K562 (cell line): ENCODE results near the gene UTS2R. TPM values are rescaled to one million over a fixed set of nuclear protein-coding genes. Genes with fewer than 3 reads are reported as not detected.

Source experiments
- ATAC-seq: fragments of 200-7000 bp; cut with Tn5 transposase; 3 replicates; pipeline ENCODE4 v1.9.1; 2020; ENCODE audit warnings: moderate library complexity
- BruUV-seq: library from RNA; stranded (reverse); fragments of 400-500 nt; replicated peaks from 2 replicates; lab custom pipeline; 2021; lab: Mats Ljungman, UMichigan
- CTCF ChIA-PET: fragments of 300-600 bp; formaldehyde crosslinking; extraction: SDS; loops from one replicate; lab custom pipeline; 2021; ENCODE audit warnings: low intra/inter-chr PET ratio; lab: Yijun Ruan, JAX
- POLR2A ChIA-PET: fragments of 300-600, 350-650 bp; sonication (Branson Sonifier 250); formaldehyde crosslinking; extraction: SDS; loops from one replicate; lab custom pipeline; 2021; ENCODE audit warnings: antibody characterized with exemption, inconsistent platforms; lab: Yijun Ruan, JAX
- DNase-seq, 4 experiments: peaks; one replicate each; pipeline versions ENCODE4 v3.0.0 to v3.0.0-alpha.2; 2011 to 2018; ENCODE audit warnings: low spot score in 3 of 4, mixed read lengths in 3 of 4; ENCODE audit errors: extremely low read depth in 1 of 4
- FAIRE-seq: peaks from 2 replicates; lab custom pipeline; 2011; peaks lifted over from hg19 to GRCh38; lab: Jason Lieb, UNC
- H2AFZ ChIP-seq: 2 replicates; pipeline ENCODE4 v1.6.0; 2011; ENCODE audit warnings: low read depth, low read length, control low read depth, inconsistent platforms
- H3K27ac ChIP-seq: fragments of 200-600 bp; 3 replicates; pipeline ENCODE4 v1.8.0; 2011; ENCODE audit warnings: low read depth, mild to moderate bottlenecking, control low read depth, inconsistent platforms, low read length, moderate library complexity, mixed read lengths; ENCODE audit errors: extremely low read depth
- H3K27me3 ChIP-seq, 2 experiments: fragments of 300-600 bp in 1 of 2; 2 replicates in 1 of 2; 3 replicates in 1 of 2; pipeline versions ENCODE4 v1.6.0 to v1.8.0; 2011; ENCODE audit warnings: inconsistent platforms in 2 of 2, low read length in 2 of 2, mild to moderate bottlenecking in 1 of 2, mixed read lengths in 1 of 2, moderate library complexity in 1 of 2; ENCODE audit not compliant: control insufficient read depth in 2 of 2, insufficient read depth in 2 of 2
- H3K36me3 ChIP-seq: fragments of 300-600 bp; 3 replicates; pipeline ENCODE4 v1.8.0; 2011; ENCODE audit warnings: mild to moderate bottlenecking, low read length, inconsistent platforms; ENCODE audit not compliant: control insufficient read depth, insufficient read depth
- H3K4me1 ChIP-seq, 2 experiments: fragments of 200-600 bp in 1 of 2; replicated peaks in 1 of 2; 2 replicates in 1 of 2; 3 replicates in 1 of 2; pipeline versions ENCODE4 v1.5.1 to v1.8.0; 2011; ENCODE audit warnings: inconsistent platforms in 2 of 2, low read length in 2 of 2, mild to moderate bottlenecking in 1 of 2, mixed read lengths in 1 of 2, moderate library complexity in 1 of 2; ENCODE audit not compliant: control insufficient read depth in 2 of 2, insufficient read depth in 2 of 2
- H3K4me2 ChIP-seq: 2 replicates; pipeline ENCODE4 v1.6.1; 2011; ENCODE audit warnings: low read length, control low read depth, inconsistent platforms, mixed read lengths; ENCODE audit not compliant: insufficient read depth
- H3K4me3 ChIP-seq: fragments of 200-600 bp; sonication (generic), shearing (Covaris generic); 2 replicates; pipeline ENCODE4 v1.5.1; 2016; ENCODE audit warnings: control low read depth, inconsistent platforms
- H3K79me2 ChIP-seq: fragments of 200-600 bp; 3 replicates; pipeline ENCODE4 v1.8.0; 2011; ENCODE audit warnings: low read length, inconsistent platforms; ENCODE audit not compliant: control insufficient read depth, insufficient read depth
- H3K9ac ChIP-seq, 2 experiments: 2 replicates each; pipeline versions ENCODE4 v1.6.0 to v1.6.1; 2011; ENCODE audit warnings: low read depth in 2 of 2, low read length in 2 of 2, control low read depth in 1 of 2, inconsistent platforms in 1 of 2, mild to moderate bottlenecking in 1 of 2, mixed read lengths in 1 of 2; ENCODE audit not compliant: insufficient read depth in 1 of 2
- H3K9me1 ChIP-seq: one replicate; pipeline ENCODE4 v1.6.0; 2011; ENCODE audit warnings: inconsistent platforms, mild to moderate bottlenecking, low read length, moderate library complexity; ENCODE audit not compliant: control insufficient read depth, insufficient read depth
- H3K9me3 ChIP-seq: replicated peaks from 2 replicates; pipeline ENCODE4 v1.5.1; 2011; ENCODE audit warnings: low read depth, low read length, inconsistent platforms; ENCODE audit not compliant: control insufficient read depth, insufficient read depth
- H4K20me1 ChIP-seq: replicated peaks from 2 replicates; pipeline ENCODE4 v1.6.1; 2011; ENCODE audit warnings: low read length, inconsistent platforms, mixed read lengths; ENCODE audit not compliant: control insufficient read depth, insufficient read depth
- FOXJ3 ChIP-seq: sonication (generic); formaldehyde crosslinking; IDR thresholded peaks from 2 replicates; pipeline ENCODE4 v1.4.0; 2020; ENCODE audit warnings: mild to moderate bottlenecking, missing genetic modification reagents
- FOXP1 ChIP-seq: sonication (generic); formaldehyde crosslinking; IDR thresholded peaks from 2 replicates; pipeline ENCODE4 v1.8.0; 2022; ENCODE audit warnings: mild to moderate bottlenecking, missing genetic modification reagents
- GTF2E2 ChIP-seq: fragments of 200-800 bp; sonication (Bioruptor generic); IDR thresholded peaks from 2 replicates; pipeline ENCODE4 v1.6.1; 2016; ENCODE audit warnings: missing genetic modification characterization, missing compliant biosample characterization
- MIER1 ChIP-seq: fragments of 450-650 bp; IDR thresholded peaks from 2 replicates; pipeline ENCODE4 v1.6.1; 2016; ENCODE audit warnings: antibody characterized with exemption, mild to moderate bottlenecking, low read depth
- NR2C1 ChIP-seq, 2 experiments: fragments of 450-650 bp; IDR thresholded peaks; 2 replicates each; pipeline ENCODE4 v1.6.1; 2017; ENCODE audit warnings: mild to moderate bottlenecking in 2 of 2, antibody characterized with exemption in 1 of 2, inconsistent platforms in 1 of 2, missing compliant biosample characterization in 1 of 2, missing genetic modification characterization in 1 of 2
- U2AF1 ChIP-seq: fragments of 200-400 bp; formaldehyde crosslinking; optimal IDR thresholded peaks from 2 replicates; pipeline ENCODE3; 2017; ENCODE audit warnings: mild to moderate bottlenecking, low read depth, low read length, moderate library complexity
- ZNF696 ChIP-seq: fragments of 250-450 bp; sonication (Bioruptor Pico); conservative IDR thresholded peaks from 2 replicates; pipeline ENCODE4 v1.4.0; 2020; ENCODE audit warnings: mild to moderate bottlenecking, moderate library complexity
- WGBS: fragments of 100-300 bp; shearing (Covaris generic); methylation state at CpG from one replicate; pipeline ENCODE4 v1.1.6; 2016; ENCODE audit warnings: low coverage, mixed read lengths; ENCODE audit not compliant: insufficient coverage; ENCODE audit errors: missing lambda C conversion rate; 5-methylcytosine and 5-hydroxymethylcytosine counted together
- in situ Hi-C: fragments of 300-500 bp; cut with MboI; formaldehyde crosslinking; loops from 4 replicates; pipeline ENCODE4 v1.15.0; 2018; ENCODE audit warnings: inconsistent platforms, mixed read lengths
- intact Hi-C: fragments of 100-400 bp; cut with micrococcal nuclease; formaldehyde crosslinking; loops from 2 replicates; pipeline ENCODE4 v1.14.2; 2022
- polyA plus RNA-seq, 8 experiments: library from polyadenylated mRNA; depleted of rRNA in 4 of 8; stranded (reverse) in 5 of 8; unstranded in 3 of 8; fragments of >200 nt; fragmentation: Nextera tagmentation in 2 of 8; fragmentation: Illumina TruSeq in 1 of 8; extraction: Ambion mirVana in 2 of 8; extraction: Trizol in 1 of 8; gene quantifications; 2 replicates each; pipeline versions ENCODE4 v1.2.1 to v1.2.3, GENCODE V29; 2011 to 2014; ENCODE audit warnings: inconsistent platforms in 1 of 8, missing spikeins in 1 of 8
- total RNA-seq, 7 experiments: library from RNA; depleted of rRNA in 6 of 7; stranded (reverse); fragments of >200 nt in 6 of 7; fragmentation: Illumina TruSeq in 2 of 7; extraction: Trizol in 2 of 7; gene quantifications; 2 replicates each; pipeline versions ENCODE4 v1.2.1 to v1.2.3, GENCODE V29; 2011 to 2021; ENCODE audit warnings: low replicate concordance in 1 of 7

The UTS2R gene
- total and polyA plus RNA-seq, 9 of the 15 experiments (the other 6 are each of a cell fraction or from before 2014, with no cell fraction given) = 0.22 TPM; not detected in 8

- 0 out of 2 replicates have a peak, but pooled peaks have one; percentile 26 for TF ChIP-seq MIER1
- TF ChIP-seq FOXJ3 (CRISPR knock-in tag) = no peak
- TF ChIP-seq ZNF696 (CRISPR knock-in tag) = no peak
- peak; percentile 81 for TF ChIP-seq U2AF1
- peak; percentile 79 for TF ChIP-seq FOXP1 (CRISPR knock-in tag)
Observed at GRCh38 chr17:82418001-82418986, 46.7 kb downstream of the UTS2R start, which contains the start of the genes HEXD and OGFOD3 (continued).

- WGBS = 48% methylated on average over 2 of the region's 2 CpGs
- peaks cover 17% of the 10 kb centered on the region for H3K79me2 ChIP-seq
- H3K36me3 ChIP-seq = peaks cover 5% of the 10 kb centered on the region; the same call in 1 of the 3 replicates
- CTCF ChIA-PET = no interaction called here
- no TSS peak for BruUV-seq
- H3K9me3 ChIP-seq = no peaks in the 10 kb centered on the region
- ATAC-seq = no peak
- TF ChIP-seq NR2C1 (IDR thresholded peaks at IDR 0.05) (0 out of 2 replicates have a peak, but pooled peaks have one; percentile 20), NR2C1 (tag; IDR thresholded peaks at IDR 0.05) (no peak), GTF2E2 (tag) (no peak)
- intact Hi-C loops = loop anchor here (10.0 kb wide), 1 partner anchor 135 kb away; no protein-coding TSS in a partner anchor
- DNase-seq = peak in 1 of 4 experiments; percentile 23
- peaks cover 15% of the 10 kb centered on the region for H4K20me1 ChIP-seq
- FAIRE-seq = peak; percentile 71
- peak overlapping the region in 1 of 2 experiments; percentile 83; a peak in 2 of 4 replicates for H3K9ac ChIP-seq
- peak overlapping the region; percentile 90; the same call in 1 of the 2 replicates for H3K4me3 ChIP-seq
- peaks cover 8 to 26% of the 10 kb centered on the region in 2 experiments for H3K4me1 ChIP-seq
- H3K4me2 ChIP-seq = peak overlapping the region; percentile 97
- in situ Hi-C loops = no loop called here
- no peak overlapping the region for H2AFZ ChIP-seq
- no peaks in the 10 kb centered on the region for H3K27me3 ChIP-seq
- POLR2A ChIA-PET = interaction anchor here (0.7 to 1.2 kb wide), 2 partner anchors 10 to 20 kb away, joined by 3 read pairs; no protein-coding TSS in a partner anchor
- no peaks in the 10 kb centered on the region for H3K9me1 ChIP-seq
- H3K27ac ChIP-seq = no peak overlapping the region; the same call in 2 of the 3 replicates
Observed at GRCh38 chr17:82419540-82419939, 48.0 kb downstream of the UTS2R start.
